ENCODE measurements around the gene KCNK4. TPM values are rescaled to one million over a fixed set of nuclear protein-coding genes. Genes with fewer than 3 reads are reported as not detected.
"Not testable (repeated sequence)": the region's sequence is repeated elsewhere in the genome, so short reads cannot be mapped to it uniquely, and the experiment has no call there.

The KCNK4 gene
- total RNA-seq, 1 donor from 2014 or later: 3.6 TPM

DNA sequence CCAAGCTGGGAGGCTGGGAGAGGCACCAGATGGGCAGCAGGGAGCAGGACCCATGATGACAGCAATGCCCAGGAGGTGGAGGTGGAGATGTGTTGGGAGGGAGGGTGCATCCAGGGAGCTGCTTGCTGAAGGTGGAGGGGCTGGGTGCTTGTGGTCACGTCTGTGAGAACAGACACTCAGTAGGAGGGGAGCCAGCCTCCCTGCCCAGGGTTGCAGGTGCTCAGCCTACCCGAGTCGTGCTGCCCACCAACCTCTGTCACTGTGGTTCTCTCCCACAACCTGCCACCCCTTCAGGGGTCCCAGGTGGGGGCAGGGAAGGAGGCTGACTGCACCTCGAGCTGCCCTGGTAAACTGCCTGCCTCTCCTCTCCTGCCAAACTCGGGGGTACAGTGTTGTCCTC, 32.3 kb downstream of the KCNK4 start:
- DNase-seq (ENCODE audit: low spot score): no peak

DNA sequence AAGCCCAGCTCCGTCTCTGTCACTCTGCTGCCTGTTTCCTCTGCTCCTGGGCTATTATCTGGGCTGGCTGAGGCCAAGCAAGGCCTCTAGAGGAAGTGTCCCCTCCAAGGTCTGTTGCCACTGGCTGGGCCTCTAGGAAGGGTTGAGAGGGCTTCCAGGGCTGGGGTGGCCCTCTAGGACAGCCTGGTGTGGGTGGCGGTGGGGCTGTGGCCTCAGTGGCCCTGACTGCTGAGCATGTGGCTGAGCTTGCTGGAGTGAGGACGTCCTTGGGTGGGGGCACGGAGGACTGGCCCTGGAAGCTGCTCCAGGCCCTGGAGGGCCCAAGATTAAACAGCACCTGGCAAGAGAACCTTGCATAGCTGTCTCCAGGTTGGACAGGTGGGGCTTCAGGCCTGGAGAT, 32.9 kb downstream of the KCNK4 start:
- DNase-seq (ENCODE audit: low spot score): not testable (repeated sequence)

GRCh38 chr11:64324692-64325469, 33.8 kb downstream of the KCNK4 start:
- peak; percentile 44 for DNase-seq (ENCODE audit: low spot score)

- no peak for DNase-seq (ENCODE audit: low spot score)
Measured at GRCh38 chr11:64327375-64327774, 36.3 kb downstream of the KCNK4 start.

DNA sequence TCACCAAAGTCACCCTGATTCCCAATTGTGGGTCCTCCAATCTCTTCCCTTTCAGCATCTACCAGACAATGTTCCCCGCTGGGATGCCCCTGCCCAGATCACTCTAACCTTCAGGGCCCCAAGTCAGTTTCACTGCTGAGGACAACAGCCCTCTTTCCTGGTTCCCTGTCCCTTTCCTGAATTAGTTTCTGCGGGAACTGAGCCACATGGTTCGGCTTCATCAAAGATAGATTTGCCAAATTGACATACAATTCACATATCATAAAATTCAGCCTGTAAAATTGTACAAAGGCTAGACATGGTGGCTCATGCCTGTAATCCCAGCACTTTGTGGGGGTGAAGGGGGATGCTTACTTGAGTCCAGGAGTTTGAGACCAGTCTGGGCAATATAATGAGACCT, 36.9 kb downstream of the KCNK4 start:
- no peak for DNase-seq (ENCODE audit: low spot score)

GRCh38 chr11:64330888-64331287, 39.8 kb downstream of the KCNK4 start:
- DNase-seq (ENCODE audit: low spot score): no peak

DNA sequence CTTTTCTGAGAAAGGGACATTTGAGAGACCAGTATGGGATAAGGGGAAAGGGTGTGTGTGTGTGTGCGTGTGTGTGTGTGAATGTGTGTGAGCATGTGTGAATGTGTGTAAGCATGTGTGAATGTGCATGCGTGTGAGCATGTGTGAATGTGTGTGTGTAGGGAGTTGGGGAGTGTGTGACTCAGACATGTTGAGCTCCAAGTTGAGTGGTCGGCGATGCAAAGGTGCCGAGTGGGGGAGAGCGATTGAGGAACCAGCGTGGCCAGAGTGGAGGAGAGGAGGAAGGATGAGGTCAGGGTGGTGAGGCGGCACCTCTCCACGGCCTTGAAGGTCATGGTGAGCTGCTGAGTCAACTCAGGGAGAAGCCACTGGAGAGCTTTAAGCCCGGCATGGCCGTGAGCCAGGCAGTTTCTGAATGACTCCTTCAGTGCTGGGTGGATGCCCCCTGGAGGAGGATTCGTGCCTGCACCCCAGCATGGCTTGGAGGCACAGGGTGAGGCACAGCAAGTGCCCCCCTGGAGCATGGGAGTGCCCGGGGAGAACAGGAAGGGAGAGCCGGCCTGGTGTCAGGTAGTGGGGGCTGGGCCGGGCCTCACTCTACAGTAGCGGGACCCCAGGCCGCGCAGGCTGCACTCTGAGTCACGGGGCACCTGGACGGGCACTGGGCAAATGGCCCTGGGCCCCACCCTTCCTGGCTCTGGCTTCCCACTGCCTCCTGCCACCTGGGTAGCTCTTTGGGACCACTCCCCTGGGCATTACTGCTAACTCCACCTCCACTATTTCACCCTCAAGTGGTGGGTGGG, 40.7 kb downstream of the KCNK4 start:
- DNase-seq (ENCODE audit: low spot score): peak; percentile 89

- no peak for DNase-seq (ENCODE audit: low spot score)
Measured at GRCh38 chr11:64333556-64333955, 42.5 kb downstream of the KCNK4 start.

- DNase-seq (ENCODE audit: low spot score): peak; percentile 86
Measured at GRCh38 chr11:64334764-64335735, 43.9 kb downstream of the KCNK4 start.

DNA sequence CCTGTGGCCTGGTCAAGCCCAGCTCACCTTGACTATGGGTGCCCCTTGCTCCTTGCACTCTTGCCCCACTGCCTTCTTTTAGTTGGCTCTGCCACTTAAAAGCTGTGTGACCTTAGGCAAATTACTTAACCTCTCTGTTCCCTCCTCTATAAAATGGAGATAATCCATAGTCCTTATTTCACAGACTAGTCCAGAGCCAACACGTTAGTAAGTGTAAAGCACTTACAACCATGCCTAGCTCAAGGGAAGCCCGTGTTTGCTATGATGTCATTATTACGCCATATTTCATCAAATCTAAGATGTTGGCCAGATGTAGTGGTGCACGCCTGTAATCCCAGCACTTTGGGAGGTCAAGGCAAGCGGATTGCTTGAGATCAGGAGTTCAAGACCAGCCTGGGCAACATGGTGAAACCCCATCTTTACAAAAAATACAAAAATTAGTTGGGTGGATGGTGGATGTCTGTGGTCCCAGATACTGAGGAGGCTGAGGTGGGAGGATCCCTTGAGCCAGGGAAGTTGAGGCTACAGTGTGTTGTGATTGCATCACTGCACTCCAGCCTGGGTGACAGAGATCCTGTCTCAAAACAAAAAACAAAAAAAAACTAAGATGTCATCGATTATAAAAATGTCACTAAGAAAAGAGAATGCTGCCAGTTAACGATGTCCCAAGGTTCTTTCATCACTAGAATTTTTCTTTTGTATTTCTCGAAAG, 46.6 kb downstream of the KCNK4 start:
- DNase-seq (ENCODE audit: low spot score): no peak

DNA sequence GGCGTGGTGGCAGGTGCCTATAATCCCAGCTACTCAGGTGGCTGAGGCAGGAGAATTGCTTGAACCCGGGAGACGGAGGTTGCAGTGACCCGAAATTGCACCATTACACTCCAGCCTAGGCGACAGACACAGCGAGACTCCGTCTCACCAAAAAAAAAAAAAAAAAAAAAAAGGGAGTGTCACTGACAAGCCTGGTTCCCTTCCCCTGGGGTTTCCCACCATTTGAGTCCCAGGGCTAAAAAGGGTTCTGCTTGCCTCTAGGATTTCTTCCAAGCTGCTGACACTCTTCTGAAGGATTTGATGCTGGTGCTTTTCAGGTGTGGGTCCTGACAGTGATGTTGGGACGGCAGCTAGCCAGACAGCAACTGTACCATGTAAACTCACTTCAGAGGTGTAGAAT, 47.6 kb downstream of the KCNK4 start:
- no peak for DNase-seq (ENCODE audit: low spot score)

DNA sequence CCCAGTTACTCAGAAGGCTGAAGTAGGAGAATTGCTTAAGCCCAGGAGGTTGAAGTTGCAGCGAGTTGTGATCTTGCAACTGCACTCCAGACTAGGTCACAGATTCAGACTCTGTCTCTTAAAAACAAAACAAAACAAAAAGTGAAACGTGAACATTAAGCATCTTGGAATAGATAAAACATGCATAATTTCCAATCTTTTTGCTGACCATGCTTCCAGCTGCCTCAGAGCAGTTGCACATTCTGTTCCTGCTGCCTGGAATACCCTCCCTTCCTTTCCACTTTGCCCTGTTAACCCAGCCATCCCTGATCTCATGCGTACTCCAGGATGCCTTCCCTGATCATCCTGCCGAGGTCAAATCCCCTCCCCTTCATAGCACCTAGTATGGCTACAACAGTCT, 48.2 kb downstream of the KCNK4 start:
- no peak for DNase-seq (ENCODE audit: low spot score)

DNA sequence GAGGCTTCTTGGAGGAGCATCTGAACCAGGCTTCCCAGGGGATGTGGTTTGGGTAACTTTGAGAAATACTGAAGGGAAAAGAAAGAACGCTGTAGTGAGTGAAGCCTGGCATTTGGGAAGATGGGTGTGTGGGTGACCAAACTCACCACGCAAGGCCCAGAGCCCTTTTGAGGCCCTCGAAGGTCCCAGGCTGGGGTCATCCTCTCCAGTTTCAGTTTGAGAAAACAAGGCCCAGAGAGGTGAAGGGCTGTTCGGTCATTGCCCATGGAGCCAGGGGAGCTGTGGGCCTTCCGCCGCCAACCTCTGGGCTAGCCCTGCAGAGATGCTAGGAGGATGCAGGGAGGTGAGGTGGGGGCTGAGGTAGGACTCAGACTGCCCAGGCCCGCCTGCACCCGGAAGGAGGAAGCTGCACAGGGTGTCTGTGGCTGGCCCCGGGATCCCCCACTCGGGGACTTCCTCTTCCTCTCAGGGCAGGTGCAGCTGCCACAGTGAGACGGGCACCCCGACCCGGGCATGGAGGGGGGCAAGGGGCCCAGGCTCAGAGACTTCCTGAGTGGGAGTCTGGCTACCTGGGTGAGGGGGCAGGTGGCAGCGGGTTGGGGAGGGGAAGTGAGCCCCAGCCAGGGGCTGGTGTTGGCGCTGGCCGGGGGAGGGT, 48.8 kb downstream of the KCNK4 start, which contains the start of gene CCDC88B:
CCDC88B (plus strand) TSS at position 451 of the 655 bp plus-strand sequence; CDS start at position 514, 63 bp downstream.
- DNase-seq (ENCODE audit: low spot score): no peak

DNA sequence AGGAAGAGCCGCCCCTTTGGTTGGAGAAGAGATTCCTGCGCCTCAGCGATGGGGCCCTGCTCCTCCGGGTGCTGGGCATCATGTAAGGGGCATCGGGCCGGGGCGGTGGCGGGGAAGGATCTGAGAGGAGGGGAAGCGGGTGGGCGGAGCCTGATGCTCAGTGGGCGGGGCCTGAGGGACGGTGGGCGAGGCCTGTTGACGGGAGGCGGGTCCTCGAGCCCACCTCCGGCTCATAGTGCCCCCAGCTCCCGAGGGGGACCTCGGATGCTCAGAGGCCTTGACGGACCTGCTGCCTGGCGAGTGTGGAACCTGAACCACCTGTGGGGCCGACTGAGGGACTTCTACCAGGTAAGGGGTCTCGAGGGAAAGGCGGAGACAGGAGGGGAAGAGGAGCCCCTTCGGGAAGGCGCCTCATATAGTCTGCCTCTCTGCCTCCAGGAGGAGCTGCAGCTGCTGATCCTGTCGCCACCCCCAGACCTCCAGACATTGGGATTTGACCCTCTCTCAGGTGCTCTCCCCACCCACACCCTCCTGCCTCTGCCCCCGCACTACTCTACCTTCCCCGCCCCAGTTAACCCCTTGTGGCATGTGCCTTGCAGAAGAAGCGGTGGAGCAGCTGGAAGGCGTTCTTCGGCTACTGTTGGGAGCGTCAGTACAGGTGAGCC, 49.7 kb downstream of the KCNK4 start:
- DNase-seq (ENCODE audit: low spot score): no peak

- DNase-seq (ENCODE audit: low spot score): no peak
Measured at GRCh38 chr11:64341429-64341828, 50.3 kb downstream of the KCNK4 start.

- DNase-seq (ENCODE audit: low spot score): peak; percentile 80
Measured at GRCh38 chr11:64341851-64342791, 51.0 kb downstream of the KCNK4 start.

GRCh38 chr11:64342869-64343745, 52.0 kb downstream of the KCNK4 start:
- no peak for DNase-seq (ENCODE audit: low spot score)
